ENCODE results near the gene AVL9. TPM values are rescaled to one million over a fixed set of nuclear protein-coding genes. Genes with fewer than 3 reads are reported as not detected.

AVL9 gene
- total and polyA plus RNA-seq, 9 of the 15 experiments (the other 6 are each of a cell fraction or from before 2014, with no cell fraction given): 6.4 to 66.2 (median 30.1) TPM

DNA sequence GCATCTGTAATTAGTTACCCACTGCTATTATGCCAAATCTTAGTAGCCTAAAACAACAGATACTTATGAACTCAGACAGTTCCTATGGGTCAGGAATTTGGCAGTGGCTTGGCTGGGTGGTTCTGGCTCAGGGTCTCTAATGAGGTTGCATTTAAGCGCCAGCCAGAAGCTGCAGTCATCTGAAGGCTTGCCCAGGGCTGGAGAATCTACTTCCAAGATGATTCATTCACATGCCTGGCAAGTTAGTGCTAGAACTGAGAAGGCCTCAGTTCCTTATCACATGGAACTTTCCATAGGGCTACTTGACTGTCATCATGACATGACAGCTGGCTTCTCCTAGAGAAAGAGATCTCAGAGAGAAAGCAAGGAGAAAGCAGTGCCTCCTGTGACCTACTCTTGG, 121.3 kb downstream of the AVL9 start (continued):
- TF ChIP-seq, protein P1, sequence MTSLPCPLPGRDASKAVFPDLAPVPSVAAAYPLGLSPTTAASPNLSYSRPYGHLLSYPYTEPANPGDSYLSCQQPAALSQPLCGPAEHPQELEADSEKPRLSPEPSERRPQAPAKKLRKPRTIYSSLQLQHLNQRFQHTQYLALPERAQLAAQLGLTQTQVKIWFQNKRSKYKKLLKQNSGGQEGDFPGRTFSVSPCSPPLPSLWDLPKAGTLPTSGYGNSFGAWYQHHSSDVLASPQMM (CRISPR knock-in tag; IDR thresholded peaks at IDR 0.05): no peak
- TF ChIP-seq CBX3 (IDR thresholded peaks at IDR 0.05; ENCODE audit: borderline replicate concordance in 1 of 2, low read length in 2 of 2) (no peak; a peak in 1 of 3 replicates), WHSC1 (IDR thresholded peaks at IDR 0.05; ENCODE audit: low read length) (no peak), XRCC5 (IDR thresholded peaks at IDR 0.05; ENCODE audit: low read depth, low read length) (no peak), SPI1 (IDR thresholded peaks at IDR 0.05; ENCODE audit: borderline replicate concordance, low read depth, low read length) (no peak), SAP30 (IDR thresholded peaks at IDR 0.05; ENCODE audit: borderline replicate concordance, insufficient read depth, low read depth, low read length, poor library complexity, severe bottlenecking) (no peak), FOXJ3 (CRISPR knock-in tag; IDR thresholded peaks at IDR 0.05) (no peak), POLR2A (conservative IDR thresholded peaks at IDR 0.05) (no peak), ZNF212 (CRISPR knock-in tag; IDR thresholded peaks at IDR 0.05) (no peak), MIER1 (IDR thresholded peaks at IDR 0.05; ENCODE audit: low read depth) (no peak), SMARCB1 (IDR thresholded peaks at IDR 0.05; ENCODE audit: insufficient read length, low read depth) (no peak), GTF2A2 (tag; IDR thresholded peaks at IDR 0.05) (no peak), KLF6 (CRISPR knock-in tag; IDR thresholded peaks at IDR 0.05; ENCODE audit: borderline replicate concordance) (no peak), SRSF3 (IDR thresholded peaks at IDR 0.05; ENCODE audit: insufficient read depth, low read length) (no peak)
- TF ChIP-seq, protein P2, sequence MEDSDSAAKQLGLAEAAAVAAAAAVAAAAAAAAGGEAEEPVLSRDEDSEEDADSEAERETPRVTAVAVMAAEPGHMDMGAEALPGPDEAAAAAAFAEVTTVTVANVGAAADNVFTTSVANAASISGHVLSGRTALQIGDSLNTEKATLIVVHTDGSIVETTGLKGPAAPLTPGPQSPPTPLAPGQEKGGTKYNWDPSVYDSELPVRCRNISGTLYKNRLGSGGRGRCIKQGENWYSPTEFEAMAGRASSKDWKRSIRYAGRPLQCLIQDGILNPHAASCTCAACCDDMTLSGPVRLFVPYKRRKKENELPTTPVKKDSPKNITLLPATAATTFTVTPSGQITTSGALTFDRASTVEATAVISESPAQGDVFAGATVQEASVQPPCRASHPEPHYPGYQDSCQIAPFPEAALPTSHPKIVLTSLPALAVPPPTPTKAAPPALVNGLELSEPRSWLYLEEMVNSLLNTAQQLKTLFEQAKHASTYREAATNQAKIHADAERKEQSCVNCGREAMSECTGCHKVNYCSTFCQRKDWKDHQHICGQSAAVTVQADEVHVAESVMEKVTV (CRISPR knock-in tag; IDR thresholded peaks at IDR 0.05): no peak
- TF ChIP-seq, protein P3, sequence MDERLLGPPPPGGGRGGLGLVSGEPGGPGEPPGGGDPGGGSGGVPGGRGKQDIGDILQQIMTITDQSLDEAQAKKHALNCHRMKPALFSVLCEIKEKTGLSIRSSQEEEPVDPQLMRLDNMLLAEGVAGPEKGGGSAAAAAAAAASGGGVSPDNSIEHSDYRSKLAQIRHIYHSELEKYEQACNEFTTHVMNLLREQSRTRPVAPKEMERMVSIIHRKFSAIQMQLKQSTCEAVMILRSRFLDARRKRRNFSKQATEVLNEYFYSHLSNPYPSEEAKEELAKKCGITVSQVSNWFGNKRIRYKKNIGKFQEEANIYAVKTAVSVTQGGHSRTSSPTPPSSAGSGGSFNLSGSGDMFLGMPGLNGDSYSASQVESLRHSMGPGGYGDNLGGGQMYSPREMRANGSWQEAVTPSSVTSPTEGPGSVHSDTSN (CRISPR knock-in tag; IDR thresholded peaks at IDR 0.05; ENCODE audit: low read depth): no peak
- TF ChIP-seq, protein P3 (tag; conservative IDR thresholded peaks at IDR 0.05; ENCODE audit: low read depth): peak; percentile 88
- TF ChIP-seq, protein P4, sequence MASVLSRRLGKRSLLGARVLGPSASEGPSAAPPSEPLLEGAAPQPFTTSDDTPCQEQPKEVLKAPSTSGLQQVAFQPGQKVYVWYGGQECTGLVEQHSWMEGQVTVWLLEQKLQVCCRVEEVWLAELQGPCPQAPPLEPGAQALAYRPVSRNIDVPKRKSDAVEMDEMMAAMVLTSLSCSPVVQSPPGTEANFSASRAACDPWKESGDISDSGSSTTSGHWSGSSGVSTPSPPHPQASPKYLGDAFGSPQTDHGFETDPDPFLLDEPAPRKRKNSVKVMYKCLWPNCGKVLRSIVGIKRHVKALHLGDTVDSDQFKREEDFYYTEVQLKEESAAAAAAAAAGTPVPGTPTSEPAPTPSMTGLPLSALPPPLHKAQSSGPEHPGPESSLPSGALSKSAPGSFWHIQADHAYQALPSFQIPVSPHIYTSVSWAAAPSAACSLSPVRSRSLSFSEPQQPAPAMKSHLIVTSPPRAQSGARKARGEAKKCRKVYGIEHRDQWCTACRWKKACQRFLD (CRISPR knock-in tag; IDR thresholded peaks at IDR 0.05): peak; percentile 58; the same call in 1 of the 2 replicates
- TF ChIP-seq, protein P5, sequence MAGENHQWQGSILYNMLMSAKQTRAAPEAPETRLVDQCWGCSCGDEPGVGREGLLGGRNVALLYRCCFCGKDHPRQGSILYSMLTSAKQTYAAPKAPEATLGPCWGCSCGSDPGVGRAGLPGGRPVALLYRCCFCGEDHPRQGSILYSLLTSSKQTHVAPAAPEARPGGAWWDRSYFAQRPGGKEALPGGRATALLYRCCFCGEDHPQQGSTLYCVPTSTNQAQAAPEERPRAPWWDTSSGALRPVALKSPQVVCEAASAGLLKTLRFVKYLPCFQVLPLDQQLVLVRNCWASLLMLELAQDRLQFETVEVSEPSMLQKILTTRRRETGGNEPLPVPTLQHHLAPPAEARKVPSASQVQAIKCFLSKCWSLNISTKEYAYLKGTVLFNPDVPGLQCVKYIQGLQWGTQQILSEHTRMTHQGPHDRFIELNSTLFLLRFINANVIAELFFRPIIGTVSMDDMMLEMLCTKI (IDR thresholded peaks at IDR 0.05; ENCODE audit: partially characterized antibody): no peak
- TF ChIP-seq, protein P6, sequence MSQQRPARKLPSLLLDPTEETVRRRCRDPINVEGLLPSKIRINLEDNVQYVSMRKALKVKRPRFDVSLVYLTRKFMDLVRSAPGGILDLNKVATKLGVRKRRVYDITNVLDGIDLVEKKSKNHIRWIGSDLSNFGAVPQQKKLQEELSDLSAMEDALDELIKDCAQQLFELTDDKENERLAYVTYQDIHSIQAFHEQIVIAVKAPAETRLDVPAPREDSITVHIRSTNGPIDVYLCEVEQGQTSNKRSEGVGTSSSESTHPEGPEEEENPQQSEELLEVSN (IDR thresholded peaks at IDR 0.05; ENCODE audit: borderline replicate concordance in 1 of 2, extremely low read depth in 1 of 2, insufficient read depth in 1 of 2, insufficient read length in 1 of 2, low read depth in 1 of 2, low read length in 1 of 2, poor library complexity in 1 of 2, severe bottlenecking in 1 of 2): no peak

Measured in K562 (cell line).